Activated T-helper 2 cell treated with anti-CD3 and anti-CD28 coated beads, Interferon-gamma antibody, Interleukin-2, Interleukin-4, amounts not matched to agents 10 μg/mL and 5 μg/mL and 100 μg/mL, durations not matched to agents 14 hours and 24 hours and 36 hours (primary cell): ENCODE measurements around the gene OR5L2. TPM values are rescaled to one million over a fixed set of nuclear protein-coding genes. Genes with fewer than 3 reads are reported as not detected.
"Not testable (repeated sequence)": the region's sequence is repeated elsewhere in the genome, so short reads cannot be mapped to it uniquely, and the experiment has no call there.

Source experiments
- DNase-seq: peaks from one replicate; pipeline ENCODE4 v3.0.0; 2021; ENCODE audit warnings: low spot score
- H3K27ac Mint-ChIP-seq: one replicate; pipeline ENCODE4 v1.8.0; 2021; ENCODE audit warnings: mixed read lengths
- H3K27me3 Mint-ChIP-seq: one replicate; pipeline ENCODE4 v1.8.0; 2021; ENCODE audit warnings: low read depth, mixed read lengths
- H3K36me3 Mint-ChIP-seq: one replicate; pipeline ENCODE4 v1.8.0; 2021; ENCODE audit warnings: low read depth, mixed read lengths
- H3K4me1 Mint-ChIP-seq: one replicate; pipeline ENCODE4 v1.8.0; 2021; ENCODE audit warnings: low read depth, mixed read lengths
- H3K4me3 Mint-ChIP-seq: one replicate; pipeline ENCODE4 v1.8.0; 2021; ENCODE audit warnings: low read depth, mild to moderate bottlenecking, moderate library complexity, mixed read lengths
- H3K9me3 Mint-ChIP-seq: one replicate; pipeline ENCODE4 v1.8.0; 2021; ENCODE audit warnings: mixed read lengths
- intact Hi-C: fragments of 100-400 bp; cut with micrococcal nuclease; formaldehyde crosslinking; loops from one replicate; pipeline ENCODE4 v1.15.1; 2023
- total RNA-seq: library from RNA; stranded (reverse); gene quantifications from 2 replicates; pipeline ENCODE4 v1.2.3, GENCODE V29; 2022

Gene OR5L2
- total RNA-seq, 1 donor from 2014 or later: not detected

GRCh38 chr11:55873146-55873545 lies 46.1 kb downstream of the OR5L2 start:
- H3K4me3 Mint-ChIP-seq, H3K36me3 Mint-ChIP-seq, H3K27ac Mint-ChIP-seq, H3K4me1 Mint-ChIP-seq, H3K27me3 Mint-ChIP-seq, intact Hi-C loops, DNase-seq: not testable (repeated sequence)
- H3K9me3 Mint-ChIP-seq: peaks cover 34% of the 10 kb centered on the region

Other genes starting within 250 kb of the OR5L2 start
- not detected in 2 replicates for gene OR4C11, start 219.6 kb upstream of the OR5L2 start, total RNA-seq
- not detected in 2 replicates for gene OR4P4, start 192.1 kb upstream of the OR5L2 start, total RNA-seq
- not detected in 2 replicates for gene OR4S2, start 178.9 kb upstream of the OR5L2 start, total RNA-seq
- not detected in 2 replicates for gene OR4C6, start 165.0 kb upstream of the OR5L2 start, total RNA-seq
- gene OR5D13, start 53.8 kb upstream of the OR5L2 start, total RNA-seq: not detected in 2 replicates
- gene OR5D14, start 31.7 kb upstream of the OR5L2 start, total RNA-seq: not detected in 2 replicates
- not detected in 2 replicates for gene OR5L1, start 15.9 kb upstream of the OR5L2 start, total RNA-seq
- gene OR5D18, start 7.6 kb upstream of the OR5L2 start, total RNA-seq: not detected in 2 replicates
- not detected in 2 replicates for gene OR5D16, start 11.5 kb downstream of the OR5L2 start, total RNA-seq
- gene TRIM51, start 56.1 kb downstream of the OR5L2 start, total RNA-seq: not detected in 2 replicates
- gene OR5W2, start 87.4 kb downstream of the OR5L2 start, total RNA-seq: not detected in 2 replicates
- gene OR5I1, start 109.2 kb downstream of the OR5L2 start, total RNA-seq: not detected in 2 replicates
- gene OR10AG1, start 142.7 kb downstream of the OR5L2 start, total RNA-seq: not detected in 2 replicates
- gene OR5F1, start 167.4 kb downstream of the OR5L2 start, total RNA-seq: not detected in 2 replicates
- gene OR5AS1, start 200.4 kb downstream of the OR5L2 start, total RNA-seq: not detected in 2 replicates